CD4-positive, alpha-beta T cell (primary cell): ENCODE measurements around the gene SLC24A3. TPM values are rescaled to one million over a fixed set of nuclear protein-coding genes. Genes with fewer than 3 reads are reported as not detected.
A peak's percentile ranks its signal among the peaks of the same experiment; 100 is the strongest.

Experiments used
- ATAC-seq: fragments of 200-7000 bp; cut with Tn5 transposase; one replicate; pipeline ENCODE4 v1.10.0; 2022; ENCODE audit warnings: mild to moderate bottlenecking; ENCODE audit not compliant: poor library complexity
- CTCF ChIA-PET: fragments of 350-600 bp; sonication (Branson Sonifier 250); formaldehyde crosslinking; loops from one replicate; lab custom pipeline; 2021; ENCODE audit warnings: antibody characterized with exemption, inconsistent platforms; lab: Charles Lee
- POLR2A ChIA-PET: fragments of 350-600 bp; sonication (Branson Sonifier 250); formaldehyde crosslinking; loops from one replicate; lab custom pipeline; 2021; ENCODE audit warnings: antibody characterized with exemption, inconsistent platforms; lab: Charles Lee
- DNase-seq, 14 experiments: peaks; one replicate each; pipeline ENCODE4 v3.0.0-alpha.2; 2013 to 2020; ENCODE audit warnings: mixed read lengths in 2 of 14
- H3K27ac ChIP-seq, 2 donors: one replicate each; pipeline versions ENCODE4 v1.5.1 to v1.7.0; 2013; ENCODE audit warnings: low read length in 2 of 2, low read depth in 1 of 2, mild to moderate bottlenecking in 1 of 2
- H3K27me3 ChIP-seq, 2 experiments: 1 replicate in 1 of 2; 2 replicates in 1 of 2; pipeline versions ENCODE4 v1.6.1 to v1.7.0; 2013; ENCODE audit warnings: low read length in 2 of 2, control low read depth in 1 of 2, mild to moderate bottlenecking in 1 of 2, moderate library complexity in 1 of 2; ENCODE audit not compliant: insufficient read depth in 2 of 2, control insufficient read depth in 1 of 2
- H3K36me3 ChIP-seq: one replicate; pipeline ENCODE4 v1.6.1; 2013; ENCODE audit warnings: low read length, control low read depth; ENCODE audit not compliant: insufficient read depth
- H3K4me1 ChIP-seq: one replicate; pipeline ENCODE4 v1.6.1; 2013; ENCODE audit warnings: low read length, control low read depth; ENCODE audit not compliant: insufficient read depth
- H3K4me3 ChIP-seq: one replicate; pipeline ENCODE4 v1.5.1; 2013; ENCODE audit warnings: mild to moderate bottlenecking, low read length, moderate library complexity
- H3K9me3 ChIP-seq, 2 experiments: 1 replicate in 1 of 2; 2 replicates in 1 of 2; pipeline versions ENCODE4 v1.6.1 to v1.7.0; 2013; ENCODE audit warnings: low read length in 2 of 2, mild to moderate bottlenecking in 2 of 2, control low read depth in 1 of 2, moderate library complexity in 1 of 2; ENCODE audit not compliant: control insufficient read depth in 1 of 2, insufficient read depth in 1 of 2
- H3K27ac Mint-ChIP-seq: one replicate; pipeline ENCODE4 v1.8.0; 2020; ENCODE audit warnings: mixed read lengths
- H3K27me3 Mint-ChIP-seq: one replicate; pipeline ENCODE4 v1.8.0; 2021; ENCODE audit warnings: mixed read lengths
- H3K36me3 Mint-ChIP-seq: one replicate; pipeline ENCODE4 v1.8.0; 2021; ENCODE audit warnings: low read depth, mixed read lengths
- H3K4me1 Mint-ChIP-seq: one replicate; pipeline ENCODE4 v1.8.0; 2021; ENCODE audit warnings: low read depth, mixed read lengths
- H3K4me3 Mint-ChIP-seq: one replicate; pipeline ENCODE4 v1.8.0; 2020; ENCODE audit warnings: mild to moderate bottlenecking, mixed read lengths
- H3K9me3 Mint-ChIP-seq: one replicate; pipeline ENCODE4 v1.8.0; 2020; ENCODE audit warnings: mixed read lengths
- intact Hi-C, 2 experiments: fragments of 100-400 bp; cut with DNase I in 1 of 2; cut with micrococcal nuclease in 1 of 2; formaldehyde crosslinking; loops; one replicate each; pipeline versions ENCODE4 v1.15.1 to v1.9.0; 2023 to 2025; cut with DNase I, micrococcal nuclease
- total RNA-seq, 174 experiments: library from RNA in 2 of 174; stranded (reverse) in 2 of 174; gene quantifications; one replicate each; pipeline ENCODE4 v1.2.3 and lab custom pipeline; 2021 to 2026
- TF ChIP-seq, protein P1 (sequence below): fragments of 200-600 bp; IDR thresholded peaks from one replicate; pipeline ENCODE4 v1.8.0; 2022; ENCODE audit warnings: antibody characterized with exemption, mild to moderate bottlenecking

The SLC24A3 gene
- total RNA-seq, 2 experiments from 2014 or later, result not detected

DNA sequence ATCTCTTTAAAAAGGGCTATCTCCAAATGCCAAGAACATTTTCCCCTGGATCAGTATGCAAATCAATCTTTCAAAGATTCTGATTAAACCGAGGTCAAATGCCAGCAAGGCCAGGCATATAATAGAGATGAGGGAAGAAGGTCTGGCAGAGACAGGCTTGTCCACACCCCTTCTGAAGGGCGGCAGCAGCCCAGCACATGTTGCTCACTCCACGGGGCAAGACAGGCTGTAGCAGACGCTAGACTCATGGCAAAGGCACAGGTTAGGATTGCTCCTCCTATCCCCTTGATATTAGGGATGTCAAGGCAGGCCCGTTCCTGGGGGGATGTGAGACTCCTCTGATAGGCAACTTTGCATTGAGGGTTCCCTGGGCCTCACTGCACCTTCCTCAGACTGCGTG lies 440.9 kb downstream of the SLC24A3 start:
- ChIA-PET CTCF (no interaction called here), POLR2A (no interaction called here)
- Histone ChIP-seq H3K4me3 (no peak overlapping the region), H3K36me3 (no peaks in the 10 kb centered on the region), H3K4me1 (no peaks in the 10 kb centered on the region), H3K9me3 (no peaks in the 10 kb centered on the region), H3K27me3 (no peaks in the 10 kb centered on the region), H3K27ac (no peak overlapping the region)
- H3K9me3 Mint-ChIP-seq, result no peaks in the 10 kb centered on the region
- no peak for ATAC-seq
- no peak overlapping the region for H3K27ac Mint-ChIP-seq
- H3K27me3 Mint-ChIP-seq, result peaks cover 26% of the 10 kb centered on the region
- no peaks in the 10 kb centered on the region for H3K36me3 Mint-ChIP-seq
- intact Hi-C loops, result no loop called here
- H3K4me3 Mint-ChIP-seq, result no peak overlapping the region
- DNase-seq, result no peak
- TF ChIP-seq, protein P1, sequence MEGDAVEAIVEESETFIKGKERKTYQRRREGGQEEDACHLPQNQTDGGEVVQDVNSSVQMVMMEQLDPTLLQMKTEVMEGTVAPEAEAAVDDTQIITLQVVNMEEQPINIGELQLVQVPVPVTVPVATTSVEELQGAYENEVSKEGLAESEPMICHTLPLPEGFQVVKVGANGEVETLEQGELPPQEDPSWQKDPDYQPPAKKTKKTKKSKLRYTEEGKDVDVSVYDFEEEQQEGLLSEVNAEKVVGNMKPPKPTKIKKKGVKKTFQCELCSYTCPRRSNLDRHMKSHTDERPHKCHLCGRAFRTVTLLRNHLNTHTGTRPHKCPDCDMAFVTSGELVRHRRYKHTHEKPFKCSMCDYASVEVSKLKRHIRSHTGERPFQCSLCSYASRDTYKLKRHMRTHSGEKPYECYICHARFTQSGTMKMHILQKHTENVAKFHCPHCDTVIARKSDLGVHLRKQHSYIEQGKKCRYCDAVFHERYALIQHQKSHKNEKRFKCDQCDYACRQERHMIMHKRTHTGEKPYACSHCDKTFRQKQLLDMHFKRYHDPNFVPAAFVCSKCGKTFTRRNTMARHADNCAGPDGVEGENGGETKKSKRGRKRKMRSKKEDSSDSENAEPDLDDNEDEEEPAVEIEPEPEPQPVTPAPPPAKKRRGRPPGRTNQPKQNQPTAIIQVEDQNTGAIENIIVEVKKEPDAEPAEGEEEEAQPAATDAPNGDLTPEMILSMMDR, result no peak
- no peaks in the 10 kb centered on the region for H3K4me1 Mint-ChIP-seq

DNA sequence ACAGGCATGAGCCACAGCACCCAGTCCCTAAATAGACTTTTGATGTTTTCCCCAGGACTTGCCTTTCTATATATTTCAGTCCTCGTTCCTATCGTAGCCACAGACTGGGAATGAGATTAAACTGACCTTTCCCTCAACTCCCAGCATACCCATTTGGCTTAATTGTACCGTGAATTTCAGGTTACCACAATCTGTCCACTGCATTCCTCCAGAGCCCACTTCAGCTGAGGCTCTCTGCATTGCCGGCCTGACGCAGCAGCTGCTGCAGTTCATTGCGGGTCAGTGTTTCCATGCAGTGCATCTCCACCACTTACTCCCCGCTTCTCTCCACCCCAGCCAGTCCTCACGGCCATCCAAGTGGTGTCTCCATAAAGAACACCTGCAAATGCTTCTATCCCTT lies 442.5 kb downstream of the SLC24A3 start:
- H3K9me3 ChIP-seq, result no peaks in the 10 kb centered on the region

DNA sequence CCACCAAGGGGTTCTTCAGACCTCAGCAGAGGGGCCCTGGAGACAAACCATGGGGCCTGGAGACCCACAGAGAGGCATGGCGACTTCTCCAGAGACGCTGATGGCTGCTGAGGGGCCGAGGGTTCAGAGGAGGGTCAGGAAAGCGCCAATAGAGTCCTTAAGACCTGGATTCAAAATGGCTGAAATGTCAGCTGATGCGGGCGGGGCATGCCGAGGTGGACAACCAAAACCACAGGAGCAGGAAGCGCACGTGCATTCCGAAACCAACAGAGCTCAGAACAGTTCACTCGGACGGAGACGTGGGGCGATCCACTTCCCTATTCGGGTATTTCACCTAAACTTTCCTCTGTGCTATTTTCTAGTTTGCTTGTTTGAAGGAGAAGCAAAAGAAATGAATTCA lies 445.7 kb downstream of the SLC24A3 start:
- POLR2A ChIA-PET, result no interaction called here
- TF ChIP-seq, protein P1, result no peak
- H3K9me3 ChIP-seq, result no peaks in the 10 kb centered on the region
- H3K4me3 ChIP-seq, result no peak overlapping the region
- H3K27ac Mint-ChIP-seq, result no peak overlapping the region
- peaks cover 0 to 4% of the 10 kb centered on the region in 2 experiments for H3K27me3 ChIP-seq
- no peaks in the 10 kb centered on the region for H3K36me3 ChIP-seq
- peak in 3 of 14 experiments; percentile 8 to 54 (median 49) for DNase-seq
- H3K27me3 Mint-ChIP-seq, result peaks cover 51% of the 10 kb centered on the region
- no peaks in the 10 kb centered on the region for H3K4me1 Mint-ChIP-seq
- ATAC-seq, result no peak
- no peaks in the 10 kb centered on the region for H3K4me1 ChIP-seq
- H3K9me3 Mint-ChIP-seq, result no peaks in the 10 kb centered on the region
- H3K27ac ChIP-seq, result no peak overlapping the region
- H3K4me3 Mint-ChIP-seq, result no peak overlapping the region
- CTCF ChIA-PET, result no interaction called here
- no peaks in the 10 kb centered on the region for H3K36me3 Mint-ChIP-seq
- intact Hi-C loops, result loop anchor here in 1 of 2 experiments (5.0 kb wide), 1 partner anchor 451 kb away; no protein-coding TSS in a partner anchor

More for the DNA sequence above, 442.5 kb downstream of the SLC24A3 start:
- H3K4me1 ChIP-seq, result no peaks in the 10 kb centered on the region
- Mint-ChIP-seq H3K27ac (no peak overlapping the region), H3K36me3 (no peaks in the 10 kb centered on the region), H3K9me3 (no peaks in the 10 kb centered on the region), H3K4me3 (no peak overlapping the region), H3K4me1 (no peaks in the 10 kb centered on the region), H3K27me3 (peaks cover 30% of the 10 kb centered on the region)
- H3K27me3 ChIP-seq, result peaks cover 0 to 4% of the 10 kb centered on the region in 2 experiments
- CTCF ChIA-PET, result no interaction called here
- no peak for ATAC-seq
- no peak overlapping the region for H3K4me3 ChIP-seq
- H3K27ac ChIP-seq, result no peak overlapping the region
- intact Hi-C loops, result loop anchor here in 1 of 2 experiments (5.0 kb wide), 1 partner anchor 448 kb away; no protein-coding TSS in a partner anchor
- no peak for DNase-seq
- POLR2A ChIA-PET, result no interaction called here
- no peaks in the 10 kb centered on the region for H3K36me3 ChIP-seq
- TF ChIP-seq, protein P1, result no peak
